ENCODE measurements around the gene PCDHB4. TPM values are rescaled to one million over a fixed set of nuclear protein-coding genes. Genes with fewer than 3 reads are reported as not detected.
"Not testable (repeated sequence)": the region's sequence is repeated elsewhere in the genome, so short reads cannot be mapped to it uniquely, and the experiment has no call there.

Gene PCDHB4
- total RNA-seq, 1 donor from 2014 or later, result 4.0 TPM

DNA sequence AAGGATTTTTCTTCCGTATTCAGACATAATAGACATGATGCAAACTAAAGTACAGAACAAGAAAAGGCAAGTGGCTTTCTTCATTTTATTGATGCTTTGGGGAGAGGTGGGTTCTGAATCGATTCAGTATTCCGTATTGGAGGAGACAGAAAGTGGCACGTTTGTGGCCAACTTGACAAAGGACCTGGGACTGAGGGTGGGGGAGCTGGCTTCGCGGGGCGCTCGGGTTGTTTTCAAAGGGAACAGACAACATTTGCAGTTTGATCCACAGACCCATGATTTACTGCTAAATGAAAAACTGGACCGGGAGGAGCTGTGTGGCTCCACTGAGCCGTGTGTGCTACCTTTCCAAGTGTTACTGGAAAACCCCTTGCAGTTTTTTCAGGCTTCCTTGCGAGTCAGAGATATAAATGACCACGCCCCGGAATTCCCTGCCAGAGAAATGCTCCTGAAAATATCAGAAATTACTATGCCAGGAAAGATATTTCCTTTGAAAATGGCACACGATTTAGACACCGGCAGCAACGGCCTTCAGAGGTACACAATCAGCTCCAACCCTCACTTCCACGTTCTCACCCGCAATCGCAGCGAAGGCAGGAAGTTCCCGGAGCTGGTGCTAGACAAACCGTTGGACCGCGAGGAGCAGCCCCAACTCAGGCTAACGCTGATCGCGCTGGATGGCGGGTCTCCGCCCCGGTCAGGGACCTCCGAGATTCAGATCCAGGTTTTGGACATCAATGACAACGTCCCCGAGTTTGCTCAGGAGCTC, 28.8 kb downstream of the PCDHB4 start:
- DNase-seq, result no peak

DNA sequence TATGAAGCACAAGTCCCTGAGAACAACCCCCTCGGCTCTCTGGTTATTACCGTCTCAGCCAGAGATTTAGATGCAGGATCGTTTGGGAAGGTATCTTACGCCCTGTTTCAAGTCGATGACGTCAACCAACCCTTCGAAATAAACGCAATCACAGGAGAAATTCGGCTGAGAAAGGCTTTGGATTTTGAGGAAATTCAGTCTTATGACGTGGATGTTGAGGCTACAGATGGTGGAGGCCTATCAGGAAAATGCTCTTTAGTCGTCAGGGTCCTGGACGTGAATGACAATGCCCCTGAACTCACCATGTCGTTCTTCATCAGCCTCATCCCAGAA, 29.3 kb downstream of the PCDHB4 start:
- DNase-seq, result no peak

DNA sequence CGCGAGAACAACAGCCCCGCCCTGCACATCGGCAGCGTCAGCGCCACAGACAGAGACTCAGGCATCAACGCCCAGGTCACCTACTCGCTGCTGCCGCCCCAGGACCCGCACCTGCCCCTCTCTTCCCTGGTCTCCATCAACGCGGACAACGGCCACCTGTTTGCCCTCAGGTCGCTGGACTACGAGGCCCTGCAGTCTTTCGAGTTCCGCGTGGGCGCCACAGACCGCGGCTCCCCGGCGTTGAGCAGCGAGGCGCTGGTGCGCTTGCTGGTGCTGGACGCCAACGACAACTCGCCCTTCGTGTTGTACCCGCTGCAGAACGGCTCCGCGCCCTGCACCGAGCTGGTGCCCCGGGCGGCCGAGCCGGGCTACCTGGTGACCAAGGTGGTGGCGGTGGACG, 30.0 kb downstream of the PCDHB4 start:
- not testable (repeated sequence) for DNase-seq

DNA sequence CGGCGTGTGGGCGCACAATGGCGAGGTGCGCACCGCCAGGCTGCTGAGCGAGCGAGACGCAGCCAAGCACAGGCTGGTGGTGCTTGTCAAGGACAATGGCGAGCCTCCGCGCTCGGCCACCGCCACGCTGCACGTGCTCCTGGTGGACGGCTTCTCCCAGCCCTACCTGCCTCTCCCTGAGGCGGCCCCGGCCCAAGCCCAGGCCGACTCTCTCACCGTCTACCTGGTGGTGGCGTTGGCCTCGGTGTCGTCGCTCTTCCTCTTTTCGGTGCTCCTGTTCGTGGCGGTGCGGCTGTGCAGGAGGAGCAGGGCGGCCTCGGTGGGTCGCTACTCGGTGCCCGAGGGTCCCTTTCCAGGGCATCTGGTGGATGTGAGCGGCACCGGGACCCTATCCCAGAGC, 30.5 kb downstream of the PCDHB4 start:
- DNase-seq, result not testable (repeated sequence)

DNA sequence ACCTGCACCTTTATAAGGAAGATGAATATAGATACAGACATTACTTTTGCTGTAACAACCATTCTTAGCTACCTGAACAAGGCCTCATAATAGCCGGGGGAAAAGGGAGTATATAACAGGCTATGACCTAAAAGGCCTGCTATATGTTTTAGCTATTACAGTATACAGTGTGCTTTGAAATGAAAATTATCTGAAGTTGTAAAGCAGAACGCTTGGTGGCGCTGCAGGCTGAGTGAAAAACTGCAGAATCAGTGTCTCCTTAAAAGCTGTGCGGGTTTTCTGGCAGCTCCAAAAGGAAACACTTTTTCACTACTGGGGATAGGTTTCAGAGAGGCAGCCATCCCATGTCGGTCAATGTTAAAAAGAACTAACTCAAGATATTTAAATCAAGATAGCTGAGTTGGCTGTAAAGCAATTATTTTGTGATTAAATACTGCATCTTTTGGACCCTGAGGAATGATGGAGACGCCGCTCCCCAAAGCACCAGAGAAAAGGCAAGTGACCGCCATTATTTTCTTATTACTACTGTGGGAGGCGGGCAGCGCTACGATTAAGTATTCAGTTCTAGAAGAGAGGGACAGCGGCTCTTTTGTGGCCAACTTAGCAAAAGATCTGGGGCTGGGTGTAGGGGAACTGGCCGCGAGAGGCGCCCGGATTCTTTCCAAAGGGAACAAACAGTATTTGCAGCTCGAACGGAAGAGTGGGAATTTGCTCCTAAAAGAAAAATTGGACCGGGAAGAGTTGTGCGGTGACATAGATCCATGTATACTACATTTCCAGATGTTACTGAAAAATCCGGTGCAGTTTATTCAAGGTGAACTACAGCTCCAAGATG, 34.1 kb downstream of the PCDHB4 start:
- DNase-seq, result no peak

DNA sequence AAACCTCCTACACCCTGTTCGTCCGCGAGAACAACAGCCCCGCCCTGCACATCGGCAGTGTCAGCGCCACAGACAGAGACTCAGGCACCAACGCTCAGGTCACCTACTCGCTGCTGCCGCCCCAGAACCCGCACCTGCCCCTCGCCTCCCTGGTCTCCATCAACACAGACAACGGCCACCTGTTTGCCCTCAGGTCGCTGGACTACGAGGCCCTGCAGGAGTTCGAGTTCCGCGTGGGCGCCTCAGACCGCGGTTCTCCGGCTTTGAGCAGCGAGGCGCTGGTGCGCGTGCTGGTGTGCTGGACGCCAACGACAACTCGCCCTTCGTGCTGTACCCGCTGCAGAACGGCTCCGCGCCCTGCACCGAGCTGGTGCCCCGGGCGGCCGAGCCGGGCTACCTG, 35.7 kb downstream of the PCDHB4 start:
- not testable (repeated sequence) for DNase-seq

DNA sequence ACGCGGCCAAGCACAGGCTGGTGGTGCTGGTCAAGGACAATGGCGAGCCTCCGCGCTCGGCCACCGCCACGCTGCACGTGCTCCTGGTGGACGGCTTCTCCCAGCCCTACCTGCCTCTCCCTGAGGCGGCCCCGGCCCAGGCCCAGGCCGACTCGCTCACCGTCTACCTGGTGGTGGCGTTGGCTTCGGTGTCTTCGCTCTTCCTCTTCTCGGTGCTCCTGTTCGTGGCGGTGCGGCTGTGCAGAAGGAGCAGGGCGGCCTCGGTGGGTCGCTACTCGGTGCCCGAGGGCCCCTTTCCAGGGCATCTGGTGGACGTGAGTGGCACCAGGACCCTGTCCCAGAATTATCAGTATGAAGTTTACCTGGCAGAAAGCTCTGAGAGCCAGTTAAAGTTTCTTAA, 36.3 kb downstream of the PCDHB4 start:
- not testable (repeated sequence) for DNase-seq

DNA sequence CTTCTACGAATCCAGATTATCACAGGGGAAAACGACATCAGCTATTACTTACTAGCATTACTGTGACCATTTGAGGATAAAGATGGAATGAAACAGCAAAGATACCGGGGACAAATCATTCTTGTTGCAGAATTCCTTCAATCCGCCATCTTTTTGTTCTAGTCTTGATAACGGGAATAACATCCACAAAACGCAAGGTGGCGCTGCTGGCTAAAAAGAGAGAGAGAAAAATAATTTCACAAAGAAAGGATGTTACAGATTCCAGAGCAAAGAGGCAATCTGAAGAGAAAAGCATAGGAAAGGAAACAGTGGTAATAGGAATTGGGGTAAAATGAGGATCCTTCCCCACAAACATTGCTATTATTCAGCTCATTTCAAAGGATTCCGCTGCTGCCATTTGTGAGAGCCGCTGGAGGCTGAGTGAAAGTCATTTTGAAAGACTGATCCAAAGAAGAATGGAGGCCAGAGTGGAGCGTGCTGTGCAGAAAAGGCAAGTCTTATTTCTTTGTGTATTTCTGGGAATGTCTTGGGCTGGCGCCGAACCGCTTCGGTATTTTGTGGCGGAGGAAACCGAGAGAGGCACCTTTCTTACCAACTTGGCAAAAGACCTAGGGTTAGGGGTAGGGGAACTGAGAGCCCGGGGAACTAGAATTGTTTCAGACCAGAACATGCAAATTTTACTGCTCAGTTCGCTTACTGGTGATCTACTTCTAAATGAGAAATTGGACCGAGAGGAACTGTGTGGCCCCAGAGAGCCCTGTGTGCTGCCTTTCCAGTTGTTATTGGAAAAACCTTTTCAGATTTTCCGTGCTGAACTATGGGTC, 51.0 kb downstream of the PCDHB4 start, which contains the start of gene PCDHB7:
Gene PCDHB7 (plus strand): TSS at position 264 of the 824 bp plus-strand sequence. CDS start 192 bp downstream, at position 456.
- DNase-seq, result peak; percentile 54

DNA sequence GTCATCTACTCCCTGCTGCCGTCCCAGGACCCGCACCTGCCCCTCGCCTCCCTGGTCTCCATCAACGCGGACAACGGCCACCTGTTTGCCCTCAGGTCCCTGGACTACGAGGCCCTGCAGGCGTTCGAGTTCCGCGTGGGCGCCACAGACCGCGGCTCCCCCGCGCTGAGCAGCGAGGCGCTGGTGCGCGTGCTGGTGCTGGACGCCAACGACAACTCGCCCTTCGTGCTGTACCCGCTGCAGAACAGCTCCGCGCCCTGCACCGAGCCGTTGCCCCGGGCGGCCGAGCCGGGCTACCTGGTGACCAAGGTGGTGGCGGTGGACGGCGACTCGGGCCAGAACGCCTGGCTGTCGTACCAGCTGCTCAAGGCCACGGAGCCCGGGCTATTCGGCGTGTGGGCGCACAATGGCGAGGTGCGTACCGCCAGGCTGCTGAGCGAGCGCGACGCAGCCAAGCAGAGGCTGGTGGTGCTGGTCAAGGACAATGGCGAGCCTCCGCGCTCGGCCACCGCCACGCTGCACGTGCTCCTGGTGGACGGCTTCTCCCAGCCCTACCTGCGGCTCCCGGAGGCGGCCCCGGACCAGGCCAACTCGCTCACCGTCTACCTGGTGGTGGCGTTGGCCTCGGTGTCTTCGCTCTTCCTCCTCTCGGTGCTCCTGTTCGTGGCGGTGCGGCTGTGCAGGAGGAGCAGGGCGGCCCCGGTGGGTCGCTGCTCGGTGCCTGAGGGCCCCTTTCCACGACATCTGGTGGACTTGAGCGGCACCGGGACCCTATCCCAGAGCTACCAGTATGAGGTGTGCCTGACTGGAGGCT, 52.9 kb downstream of the PCDHB4 start:
- DNase-seq, result not testable (repeated sequence)

Other genes with a start within 250 kb of the PCDHB4 start
- gene PCDHA12, start 246.5 kb upstream of the PCDHB4 start, total RNA-seq, result 0.10 TPM
- 0.31 TPM for gene PCDHA13, start 239.7 kb upstream of the PCDHB4 start, total RNA-seq
- 0.41 TPM for gene PCDHAC1, start 195.5 kb upstream of the PCDHB4 start, total RNA-seq
- gene PCDHAC2, start 155.3 kb upstream of the PCDHB4 start, total RNA-seq, result 4.6 TPM
- not detected for gene PCDHB1, start 70.4 kb upstream of the PCDHB4 start, total RNA-seq
- gene PCDHB2, start 27.2 kb upstream of the PCDHB4 start, total RNA-seq, result 4.4 TPM
- 3.7 TPM for gene PCDHB3, start 21.3 kb upstream of the PCDHB4 start, total RNA-seq
- gene PCDHB5, start 13.4 kb downstream of the PCDHB4 start, total RNA-seq, result 5.6 TPM
- 0.82 TPM for gene PCDHB6, start 28.2 kb downstream of the PCDHB4 start, total RNA-seq
- gene PCDHB7, start 50.8 kb downstream of the PCDHB4 start, total RNA-seq, result 3.3 TPM
- gene PCDHB8, start 56.0 kb downstream of the PCDHB4 start, total RNA-seq, result 2.3 TPM
- gene PCDHB16, start 60.6 kb downstream of the PCDHB4 start, total RNA-seq, result 4.1 TPM
- gene PCDHB9, start 65.3 kb downstream of the PCDHB4 start, total RNA-seq, result 1.7 TPM
- gene PCDHB10, start 70.5 kb downstream of the PCDHB4 start, total RNA-seq, result 6.1 TPM
- 5.9 TPM for gene PCDHB11, start 77.8 kb downstream of the PCDHB4 start, total RNA-seq
- 4.8 TPM for gene PCDHB12, start 86.9 kb downstream of the PCDHB4 start, total RNA-seq
- 4.4 TPM for gene PCDHB13, start 92.1 kb downstream of the PCDHB4 start, total RNA-seq
- gene PCDHB14, start 101.5 kb downstream of the PCDHB4 start, total RNA-seq, result 7.8 TPM
- gene PCDHB15, start 123.6 kb downstream of the PCDHB4 start, total RNA-seq, result 9.9 TPM
- not detected for gene SLC25A2, start 182.2 kb downstream of the PCDHB4 start, total RNA-seq
- gene TAF7, start 199.0 kb downstream of the PCDHB4 start, total RNA-seq, result 93.2 TPM
- 1.8 TPM for gene PCDHGA1, start 208.7 kb downstream of the PCDHB4 start, total RNA-seq
- gene PCDHGA2, start 216.9 kb downstream of the PCDHB4 start, total RNA-seq, result 3.7 TPM
- 3.9 TPM for gene PCDHGA3, start 222.0 kb downstream of the PCDHB4 start, total RNA-seq
- 3.7 TPM for gene PCDHGB1, start 228.3 kb downstream of the PCDHB4 start, total RNA-seq
- 3.9 TPM for gene PCDHGA4, start 233.2 kb downstream of the PCDHB4 start, total RNA-seq
- gene PCDHGB2, start 238.2 kb downstream of the PCDHB4 start, total RNA-seq, result 4.2 TPM
- 6.1 TPM for gene PCDHGA5, start 242.3 kb downstream of the PCDHB4 start, total RNA-seq
- gene PCDHGB3, start 248.4 kb downstream of the PCDHB4 start, total RNA-seq, result 5.7 TPM

All from tongue (tissue), 2 donors.